ENCODE measurements around the gene DNAH10.

The DNAH10 gene

GRCh38 chr12:123847019-123847418, 84.9 kb downstream of the DNAH10 start:
- no peaks in the 10 kb centered on the region for H3K9me3 ChIP-seq (ENCODE audit: control insufficient read depth in 5 of 5, low read length in 5 of 5)
- H3K27ac ChIP-seq (ENCODE audit: low read depth, low read length): no peak overlapping the region
- no peaks in the 10 kb centered on the region for H3K36me3 ChIP-seq (ENCODE audit: control insufficient read depth in 5 of 5, insufficient read depth in 5 of 5, low read length in 5 of 5)
- H3K27me3 ChIP-seq (ENCODE audit: control insufficient read depth in 5 of 5, insufficient read depth in 4 of 5, low read length in 5 of 5): peaks cover 0 to 7% (median 3%) of the 10 kb centered on the region in 5 donors
- H3K4me3 ChIP-seq (ENCODE audit: low read depth in 1 of 5, low read length in 5 of 5): no peak overlapping the region
- H3K4me1 ChIP-seq (ENCODE audit: control insufficient read depth in 5 of 5, insufficient read depth in 5 of 5, low read length in 5 of 5): no peaks in the 10 kb centered on the region
- H3K9ac ChIP-seq (ENCODE audit: low read length in 5 of 5): no peak overlapping the region

- no peaks in the 10 kb centered on the region for H3K36me3 ChIP-seq (ENCODE audit: control insufficient read depth in 5 of 5, insufficient read depth in 5 of 5, low read length in 5 of 5)
- H3K27ac ChIP-seq (ENCODE audit: low read depth, low read length): no peak overlapping the region
- no peaks in the 10 kb centered on the region for H3K4me1 ChIP-seq (ENCODE audit: control insufficient read depth in 5 of 5, insufficient read depth in 5 of 5, low read length in 5 of 5)
Measured at GRCh38 chr12:123847876-123848275, 85.8 kb downstream of the DNAH10 start.

GRCh38 chr12:123849517-123849916, 87.4 kb downstream of the DNAH10 start:
- Histone ChIP-seq H3K4me3 (ENCODE audit: low read depth in 1 of 5, low read length in 5 of 5) (no peak overlapping the region), H3K4me1 (ENCODE audit: control insufficient read depth in 5 of 5, insufficient read depth in 5 of 5, low read length in 5 of 5) (no peaks in the 10 kb centered on the region), H3K27ac (ENCODE audit: low read depth, low read length) (no peak overlapping the region), H3K9me3 (ENCODE audit: control insufficient read depth in 5 of 5, low read length in 5 of 5) (no peaks in the 10 kb centered on the region), H3K9ac (ENCODE audit: low read length in 5 of 5) (no peak overlapping the region), H3K36me3 (ENCODE audit: control insufficient read depth in 5 of 5, insufficient read depth in 5 of 5, low read length in 5 of 5) (no peaks in the 10 kb centered on the region), H3K27me3 (ENCODE audit: control insufficient read depth in 5 of 5, insufficient read depth in 4 of 5, low read length in 5 of 5) (peaks cover 0 to 7% (median 3%) of the 10 kb centered on the region in 5 donors)

More at GRCh38 chr12:123847876-123848275, 85.8 kb downstream of the DNAH10 start:
- Histone ChIP-seq H3K9ac (ENCODE audit: low read length in 5 of 5) (no peak overlapping the region), H3K9me3 (ENCODE audit: control insufficient read depth in 5 of 5, low read length in 5 of 5) (no peaks in the 10 kb centered on the region), H3K27me3 (ENCODE audit: control insufficient read depth in 5 of 5, insufficient read depth in 4 of 5, low read length in 5 of 5) (peaks cover 0 to 7% (median 3%) of the 10 kb centered on the region in 5 donors), H3K4me3 (ENCODE audit: low read depth in 1 of 5, low read length in 5 of 5) (no peak overlapping the region)

- H3K9me3 ChIP-seq (ENCODE audit: control insufficient read depth in 5 of 5, low read length in 5 of 5): no peaks in the 10 kb centered on the region
- H3K27me3 ChIP-seq (ENCODE audit: control insufficient read depth in 5 of 5, insufficient read depth in 4 of 5, low read length in 5 of 5): peaks cover 0 to 6% (median 3%) of the 10 kb centered on the region in 5 donors
- H3K9ac ChIP-seq (ENCODE audit: low read length in 5 of 5): no peak overlapping the region
- H3K4me3 ChIP-seq (ENCODE audit: low read depth in 1 of 5, low read length in 5 of 5): no peak overlapping the region
- no peak overlapping the region for H3K27ac ChIP-seq (ENCODE audit: low read depth, low read length)
- H3K4me1 ChIP-seq (ENCODE audit: control insufficient read depth in 5 of 5, insufficient read depth in 5 of 5, low read length in 5 of 5): no peaks in the 10 kb centered on the region
- H3K36me3 ChIP-seq (ENCODE audit: control insufficient read depth in 5 of 5, insufficient read depth in 5 of 5, low read length in 5 of 5): no peaks in the 10 kb centered on the region
Measured at GRCh38 chr12:123850246-123851134, 88.4 kb downstream of the DNAH10 start.

- H3K4me3 ChIP-seq (ENCODE audit: low read depth in 1 of 5, low read length in 5 of 5): no peak overlapping the region
- H3K9ac ChIP-seq (ENCODE audit: low read length in 5 of 5): no peak overlapping the region
- no peak overlapping the region for H3K27ac ChIP-seq (ENCODE audit: low read depth, low read length)
- peaks cover 0 to 4% (median 2%) of the 10 kb centered on the region in 5 donors for H3K27me3 ChIP-seq (ENCODE audit: control insufficient read depth in 5 of 5, insufficient read depth in 4 of 5, low read length in 5 of 5)
- H3K4me1 ChIP-seq (ENCODE audit: control insufficient read depth in 5 of 5, insufficient read depth in 5 of 5, low read length in 5 of 5): no peaks in the 10 kb centered on the region
- H3K9me3 ChIP-seq (ENCODE audit: control insufficient read depth in 5 of 5, low read length in 5 of 5): no peaks in the 10 kb centered on the region
- no peaks in the 10 kb centered on the region for H3K36me3 ChIP-seq (ENCODE audit: control insufficient read depth in 5 of 5, insufficient read depth in 5 of 5, low read length in 5 of 5)
Measured at GRCh38 chr12:123853396-123854070, 91.4 kb downstream of the DNAH10 start.

- Histone ChIP-seq H3K27ac (ENCODE audit: low read depth, low read length) (no peak overlapping the region), H3K9me3 (ENCODE audit: control insufficient read depth in 5 of 5, low read length in 5 of 5) (no peaks in the 10 kb centered on the region), H3K36me3 (ENCODE audit: control insufficient read depth in 5 of 5, insufficient read depth in 5 of 5, low read length in 5 of 5) (no peaks in the 10 kb centered on the region), H3K4me3 (ENCODE audit: low read depth in 1 of 5, low read length in 5 of 5) (no peak overlapping the region), H3K9ac (ENCODE audit: low read length in 5 of 5) (no peak overlapping the region), H3K27me3 (ENCODE audit: control insufficient read depth in 5 of 5, insufficient read depth in 4 of 5, low read length in 5 of 5) (peaks cover 0 to 4% (median 2%) of the 10 kb centered on the region in 5 donors), H3K4me1 (ENCODE audit: control insufficient read depth in 5 of 5, insufficient read depth in 5 of 5, low read length in 5 of 5) (no peaks in the 10 kb centered on the region)
Measured at GRCh38 chr12:123854232-123854631, 92.1 kb downstream of the DNAH10 start.

- H3K4me3 ChIP-seq (ENCODE audit: low read depth in 1 of 5, low read length in 5 of 5): no peak overlapping the region
- no peaks in the 10 kb centered on the region for H3K9me3 ChIP-seq (ENCODE audit: control insufficient read depth in 5 of 5, low read length in 5 of 5)
- H3K27ac ChIP-seq (ENCODE audit: low read depth, low read length): no peak overlapping the region
- no peaks in the 10 kb centered on the region for H3K36me3 ChIP-seq (ENCODE audit: control insufficient read depth in 5 of 5, insufficient read depth in 5 of 5, low read length in 5 of 5)
- H3K27me3 ChIP-seq (ENCODE audit: control insufficient read depth in 5 of 5, insufficient read depth in 4 of 5, low read length in 5 of 5): peaks cover 0 to 4% (median 2%) of the 10 kb centered on the region in 5 donors
- H3K4me1 ChIP-seq (ENCODE audit: control insufficient read depth in 5 of 5, insufficient read depth in 5 of 5, low read length in 5 of 5): no peaks in the 10 kb centered on the region
- H3K9ac ChIP-seq (ENCODE audit: low read length in 5 of 5): no peak overlapping the region
Measured at GRCh38 chr12:123854918-123855317, 92.8 kb downstream of the DNAH10 start.

- H3K36me3 ChIP-seq (ENCODE audit: control insufficient read depth in 5 of 5, insufficient read depth in 5 of 5, low read length in 5 of 5): no peaks in the 10 kb centered on the region
- H3K27me3 ChIP-seq (ENCODE audit: control insufficient read depth in 5 of 5, insufficient read depth in 4 of 5, low read length in 5 of 5): peaks cover 0 to 4% (median 0%) of the 10 kb centered on the region in 5 donors
- H3K27ac ChIP-seq (ENCODE audit: low read depth, low read length): no peak overlapping the region
- H3K9ac ChIP-seq (ENCODE audit: low read length in 5 of 5): no peak overlapping the region
- H3K4me3 ChIP-seq (ENCODE audit: low read depth in 1 of 5, low read length in 5 of 5): no peak overlapping the region
- no peaks in the 10 kb centered on the region for H3K9me3 ChIP-seq (ENCODE audit: control insufficient read depth in 5 of 5, low read length in 5 of 5)
- no peaks in the 10 kb centered on the region for H3K4me1 ChIP-seq (ENCODE audit: control insufficient read depth in 5 of 5, insufficient read depth in 5 of 5, low read length in 5 of 5)
Measured at GRCh38 chr12:123856681-123857080, 94.6 kb downstream of the DNAH10 start.

- H3K9ac ChIP-seq (ENCODE audit: low read length in 5 of 5): no peak overlapping the region
- H3K9me3 ChIP-seq (ENCODE audit: control insufficient read depth in 5 of 5, low read length in 5 of 5): no peaks in the 10 kb centered on the region
- H3K27me3 ChIP-seq (ENCODE audit: control insufficient read depth in 5 of 5, insufficient read depth in 4 of 5, low read length in 5 of 5): no peaks in the 10 kb centered on the region
- H3K36me3 ChIP-seq (ENCODE audit: control insufficient read depth in 5 of 5, insufficient read depth in 5 of 5, low read length in 5 of 5): no peaks in the 10 kb centered on the region
- no peak overlapping the region for H3K4me3 ChIP-seq (ENCODE audit: low read depth in 1 of 5, low read length in 5 of 5)
- no peak overlapping the region for H3K27ac ChIP-seq (ENCODE audit: low read depth, low read length)
- no peaks in the 10 kb centered on the region for H3K4me1 ChIP-seq (ENCODE audit: control insufficient read depth in 5 of 5, insufficient read depth in 5 of 5, low read length in 5 of 5)
Measured at GRCh38 chr12:123858176-123858575, 96.1 kb downstream of the DNAH10 start.

- Histone ChIP-seq H3K9me3 (ENCODE audit: control insufficient read depth in 5 of 5, low read length in 5 of 5) (no peaks in the 10 kb centered on the region), H3K36me3 (ENCODE audit: control insufficient read depth in 5 of 5, insufficient read depth in 5 of 5, low read length in 5 of 5) (no peaks in the 10 kb centered on the region), H3K27me3 (ENCODE audit: control insufficient read depth in 5 of 5, insufficient read depth in 4 of 5, low read length in 5 of 5) (no peaks in the 10 kb centered on the region), H3K9ac (ENCODE audit: low read length in 5 of 5) (no peak overlapping the region), H3K4me1 (ENCODE audit: control insufficient read depth in 5 of 5, insufficient read depth in 5 of 5, low read length in 5 of 5) (no peaks in the 10 kb centered on the region), H3K27ac (ENCODE audit: low read depth, low read length) (no peak overlapping the region), H3K4me3 (ENCODE audit: low read depth in 1 of 5, low read length in 5 of 5) (no peak overlapping the region)
Measured at GRCh38 chr12:123859035-123859434, 96.9 kb downstream of the DNAH10 start.

All from subcutaneous abdominal adipose tissue (tissue), 5 donors.